ENCODE measurements around the gene MORF4L1.
"Not testable (repeated sequence)": the region's sequence is repeated elsewhere in the genome, so short reads cannot be mapped to it uniquely, and the experiment has no call there.

Gene MORF4L1, protein sequence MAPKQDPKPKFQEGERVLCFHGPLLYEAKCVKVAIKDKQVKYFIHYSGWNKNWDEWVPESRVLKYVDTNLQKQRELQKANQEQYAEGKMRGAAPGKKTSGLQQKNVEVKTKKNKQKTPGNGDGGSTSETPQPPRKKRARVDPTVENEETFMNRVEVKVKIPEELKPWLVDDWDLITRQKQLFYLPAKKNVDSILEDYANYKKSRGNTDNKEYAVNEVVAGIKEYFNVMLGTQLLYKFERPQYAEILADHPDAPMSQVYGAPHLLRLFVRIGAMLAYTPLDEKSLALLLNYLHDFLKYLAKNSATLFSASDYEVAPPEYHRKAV

DNA sequence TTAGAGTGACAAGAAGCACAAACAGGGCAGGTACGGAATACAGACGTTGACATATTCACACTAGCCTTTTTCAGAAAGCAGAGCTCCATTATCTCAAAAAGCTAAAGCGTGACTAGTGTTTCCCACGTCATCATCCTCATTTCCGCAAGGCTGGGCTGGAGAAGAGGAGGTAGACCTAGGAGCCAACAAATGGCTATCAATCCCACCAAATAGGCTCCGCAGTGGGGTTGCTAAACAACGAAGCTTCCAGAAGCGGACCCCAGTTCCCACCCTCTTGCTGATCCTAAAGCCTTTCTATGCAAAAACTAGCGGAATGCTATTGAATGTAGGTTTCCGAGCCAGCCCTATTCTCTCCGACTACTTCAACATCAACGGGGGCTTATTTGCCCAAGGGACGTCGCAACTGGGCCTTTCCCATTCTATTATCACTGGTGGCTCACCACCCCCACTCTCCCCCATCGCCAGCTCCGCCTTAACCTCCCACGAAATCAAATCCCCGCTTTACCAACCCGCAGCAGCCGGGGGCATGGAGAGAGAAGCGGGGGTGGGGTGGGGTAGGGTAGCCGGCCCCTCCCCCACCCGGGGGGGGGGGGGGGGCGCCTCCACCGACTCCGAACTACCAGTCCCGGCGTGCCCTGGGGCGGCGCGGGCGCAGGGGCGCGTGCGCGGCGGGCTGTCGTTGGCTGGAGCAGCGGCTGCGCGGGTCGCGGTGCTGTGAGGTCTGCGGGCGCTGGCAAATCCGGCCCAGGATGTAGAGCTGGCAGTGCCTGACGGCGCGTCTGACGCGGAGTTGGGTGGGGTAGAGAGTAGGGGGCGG, at the start of gene MORF4L1:
Gene MORF4L1, plus strand, starts transcription at position 736 of the 817 bp plus-strand sequence. CDS start 128 bp downstream, outside the sequence.
- DNase-seq, result peak; percentile 71

DNA sequence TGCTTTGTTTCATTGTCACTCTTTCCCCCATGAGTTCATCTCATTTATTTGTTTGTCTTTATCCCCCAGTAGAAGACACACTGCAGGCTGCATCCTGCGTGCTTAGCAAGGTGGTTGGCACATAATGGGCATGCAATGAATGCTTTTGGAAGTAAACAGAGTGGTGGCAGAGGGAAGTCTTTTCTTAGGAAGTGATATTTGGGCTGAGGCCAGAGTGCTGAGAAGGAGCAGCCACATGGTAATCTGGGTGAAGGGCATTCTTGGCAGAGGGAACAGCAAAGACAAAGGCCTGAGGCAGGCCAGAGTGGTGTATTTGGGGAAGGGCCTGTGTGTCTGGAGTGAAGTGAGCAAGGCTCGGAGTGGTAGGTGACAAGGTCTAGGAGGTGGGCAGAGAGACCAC, 43.8 kb upstream of the MORF4L1 start:
- DNase-seq, result no peak

DNA sequence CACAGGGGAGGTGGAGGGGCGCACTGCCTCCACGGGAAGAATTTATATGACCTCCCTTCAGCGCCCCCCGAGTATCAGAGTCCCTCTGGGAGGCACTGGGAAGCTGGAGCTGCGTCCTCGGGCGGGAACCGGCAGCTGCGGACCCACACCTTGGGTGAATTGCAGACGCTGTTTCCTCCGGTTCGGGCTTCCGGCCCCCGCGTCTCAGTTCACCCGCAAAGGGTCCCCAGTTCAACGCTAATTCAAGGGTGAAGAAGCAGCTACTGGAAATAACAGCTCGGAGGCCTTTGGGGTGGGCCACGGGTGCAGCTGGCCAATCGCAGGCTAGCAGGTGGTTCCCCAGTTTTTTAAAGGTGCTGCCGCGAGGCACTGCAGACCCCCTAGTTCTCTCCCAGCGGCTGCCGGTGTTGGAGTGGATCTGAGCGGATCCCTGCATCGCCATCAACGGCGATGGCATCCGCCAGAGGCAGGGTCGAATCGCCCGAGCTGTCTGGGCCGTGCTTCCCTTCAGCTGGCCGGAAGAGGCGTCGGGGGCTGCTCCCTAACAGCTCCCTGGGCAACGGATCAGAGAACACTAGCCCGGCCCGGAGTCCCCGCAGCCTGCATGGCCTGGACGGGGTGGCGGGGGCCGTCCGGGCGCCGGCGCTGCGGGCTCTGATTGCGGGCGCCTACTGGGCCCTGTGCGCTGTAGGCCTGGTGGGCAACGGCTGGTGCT, 42.0 kb upstream of the MORF4L1 start:
- no peak for DNase-seq

GRCh38 chr15:78831229-78832207, 41.2 kb upstream of the MORF4L1 start:
- DNase-seq, result no peak

- no peak for DNase-seq
These were observed 36.4 kb upstream of the MORF4L1 start for GRCh38 chr15:78836333-78836732.

DNA sequence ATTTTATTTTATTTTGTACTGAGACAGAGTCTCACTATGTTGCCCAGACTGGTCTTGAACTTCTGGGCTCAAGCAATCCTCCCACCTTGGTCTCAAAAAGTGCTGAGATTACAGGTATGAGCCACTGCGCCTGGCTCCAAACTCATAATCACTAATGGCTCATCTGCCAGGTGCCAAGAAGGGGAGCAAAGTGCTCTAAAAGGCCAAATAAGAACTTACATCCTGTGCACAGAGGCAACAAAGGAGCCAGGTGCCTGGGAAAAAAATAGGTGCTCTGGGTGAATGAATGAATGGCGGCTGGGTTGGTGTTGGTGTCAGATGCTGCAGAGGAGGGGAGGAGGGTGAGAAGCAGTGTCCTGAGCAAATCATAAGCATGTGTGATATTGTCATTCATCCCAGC, 35.6 kb upstream of the MORF4L1 start:
- no peak for DNase-seq

DNA sequence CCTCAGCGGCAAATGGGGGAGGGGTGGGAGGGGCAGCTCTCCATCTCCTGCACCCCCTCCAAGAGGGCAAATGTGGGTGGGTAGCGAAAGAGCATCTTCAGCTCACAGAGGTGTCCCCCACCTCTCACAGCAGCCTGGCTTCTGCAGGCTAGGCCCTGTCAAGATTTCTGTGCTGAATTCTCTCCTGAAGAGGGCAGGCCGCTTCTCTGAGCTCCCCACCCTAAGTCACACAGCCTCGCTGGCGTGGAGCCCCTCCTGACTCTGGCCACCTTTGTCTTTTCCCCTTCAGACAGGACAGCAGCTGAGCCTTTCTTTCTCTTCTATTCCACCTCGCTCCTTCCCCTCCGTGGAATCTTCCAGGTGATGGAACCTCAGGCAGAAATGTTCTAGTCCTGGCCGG, 35.1 kb upstream of the MORF4L1 start:
- DNase-seq, result no peak

- no peak for DNase-seq
These were observed 34.2 kb upstream of the MORF4L1 start for GRCh38 chr15:78838489-78838888.

DNA sequence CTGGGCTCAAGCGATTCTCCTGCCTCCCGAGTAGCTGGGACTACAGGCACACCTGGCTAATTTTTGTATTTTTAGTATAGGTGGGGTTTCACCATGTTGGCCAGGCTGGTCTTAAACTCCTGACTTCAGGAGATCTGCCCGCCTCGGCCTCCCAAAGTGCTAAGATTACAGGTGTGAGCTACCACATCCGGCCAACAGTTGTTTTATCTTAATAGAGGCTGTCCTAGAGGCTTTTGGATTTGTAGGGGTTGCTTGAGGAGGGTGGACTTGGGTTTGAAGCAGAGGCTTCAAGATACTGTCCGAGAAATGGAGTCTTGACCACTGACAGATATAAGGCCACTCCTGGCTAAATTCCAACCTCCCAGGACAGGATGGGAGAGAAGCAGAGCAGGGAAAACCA, 33.5 kb upstream of the MORF4L1 start:
- DNase-seq, result not testable (repeated sequence)

DNA sequence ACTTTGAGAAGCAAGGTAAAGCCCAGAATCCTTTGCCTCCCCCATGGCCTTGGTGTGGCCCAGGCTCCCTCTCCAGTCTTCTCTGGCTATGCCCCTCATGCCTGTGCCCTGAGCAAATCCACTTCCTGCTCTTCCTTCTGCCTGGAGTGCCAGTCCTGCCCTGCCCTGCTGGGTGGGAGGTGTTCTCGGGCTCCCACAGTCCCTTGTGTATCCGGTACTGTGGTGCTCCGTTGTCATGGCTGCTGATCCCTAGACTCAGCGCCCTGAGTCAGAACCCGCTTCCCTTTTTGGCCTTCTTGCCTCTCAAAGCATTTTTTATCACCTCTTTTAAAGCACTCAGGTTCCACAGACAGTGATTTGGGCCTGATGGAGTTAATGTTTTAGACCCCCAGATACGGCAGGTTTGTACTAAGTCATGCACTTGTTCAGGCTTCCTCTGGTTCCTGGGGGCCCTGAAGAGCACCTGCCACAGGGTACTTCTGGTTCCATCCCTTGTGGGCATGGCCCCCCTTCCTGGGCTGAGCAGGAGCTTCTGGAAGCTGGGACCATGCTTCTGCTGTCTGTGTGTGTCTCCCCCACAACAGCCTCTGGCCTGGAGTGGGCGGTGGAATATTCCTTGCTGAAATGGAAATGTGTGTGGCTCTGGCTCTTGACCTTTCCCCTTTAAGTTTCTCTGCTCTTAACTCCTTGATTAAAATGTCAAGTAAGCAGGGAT, 31.9 kb upstream of the MORF4L1 start:
- no peak for DNase-seq

DNA sequence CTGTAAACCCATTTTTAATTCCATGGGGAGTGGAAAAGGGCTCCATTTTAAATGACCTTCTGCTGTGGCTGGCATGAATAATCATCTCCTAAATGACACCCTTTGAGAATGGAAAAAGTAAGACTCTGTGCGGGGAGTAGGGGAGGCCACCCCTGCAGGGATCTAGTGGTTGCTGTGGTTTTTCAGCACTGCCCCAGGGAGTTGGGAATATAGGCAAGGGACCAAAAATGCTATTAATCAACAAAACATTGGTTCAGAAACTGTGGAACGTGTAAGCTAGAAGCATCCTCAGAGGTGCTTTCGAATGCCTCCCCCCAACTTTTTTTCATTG, 31.3 kb upstream of the MORF4L1 start:
- DNase-seq, result no peak

DNA sequence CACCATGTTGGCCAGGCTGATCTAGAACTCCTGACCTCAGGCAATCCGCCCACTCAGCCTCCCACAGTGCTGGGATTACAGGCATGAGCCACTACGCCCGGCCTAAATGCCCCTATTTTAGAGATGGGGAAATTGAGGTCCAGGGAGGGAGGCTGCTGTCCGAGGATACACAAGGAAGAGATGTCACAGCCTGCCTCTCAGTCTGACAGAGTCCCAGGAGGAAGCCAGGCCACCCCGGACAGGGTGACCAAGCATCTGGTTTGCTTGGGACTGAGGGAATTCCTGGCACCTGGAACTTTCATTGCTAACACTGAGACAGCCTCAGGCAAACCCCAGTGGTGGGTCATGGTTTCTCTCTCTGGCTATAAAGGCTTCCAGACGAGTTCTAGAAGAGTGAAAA, 30.8 kb upstream of the MORF4L1 start:
- no peak for DNase-seq

DNA sequence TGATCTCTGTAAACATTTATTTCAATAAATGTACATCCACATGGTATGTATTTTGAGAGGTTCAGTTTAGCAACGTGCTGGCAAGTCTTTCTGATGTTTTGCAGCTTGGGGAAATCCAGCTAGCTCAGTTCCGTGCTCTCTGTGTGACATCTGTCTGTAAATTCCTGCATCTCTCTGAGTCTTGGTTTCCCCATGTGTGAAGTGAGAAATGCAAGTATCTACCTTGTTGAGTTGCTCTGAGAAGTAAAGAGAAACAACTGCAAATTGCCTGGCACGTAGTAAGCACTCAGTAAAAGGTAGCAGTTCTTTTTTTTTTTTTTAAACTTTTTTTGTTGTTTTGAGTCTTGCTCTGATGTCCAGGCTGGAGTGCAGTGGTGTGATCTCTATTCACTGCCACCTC, 30.2 kb upstream of the MORF4L1 start:
- no peak for DNase-seq

DNA sequence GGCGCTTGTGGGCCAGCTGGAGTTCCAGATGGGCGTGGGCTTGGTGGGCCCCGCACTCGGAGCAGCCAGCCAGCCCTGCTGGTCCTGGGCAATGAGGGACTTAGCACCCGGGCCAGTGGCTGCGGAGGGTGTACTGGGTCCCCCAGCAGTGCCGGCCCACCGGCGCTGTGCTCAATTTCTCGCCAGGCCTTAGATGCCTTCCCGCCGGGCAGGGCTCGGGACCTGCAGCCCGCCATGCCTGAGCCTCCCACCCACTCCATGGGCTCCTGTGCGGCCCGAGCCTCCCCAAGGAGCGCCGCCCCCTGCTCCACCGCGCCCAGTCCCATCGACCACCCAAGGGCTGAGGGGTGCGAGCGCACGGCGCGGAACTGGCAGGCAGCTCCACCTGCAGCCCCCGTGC, 25.8 kb upstream of the MORF4L1 start:
- DNase-seq, result not testable (repeated sequence)

DNA sequence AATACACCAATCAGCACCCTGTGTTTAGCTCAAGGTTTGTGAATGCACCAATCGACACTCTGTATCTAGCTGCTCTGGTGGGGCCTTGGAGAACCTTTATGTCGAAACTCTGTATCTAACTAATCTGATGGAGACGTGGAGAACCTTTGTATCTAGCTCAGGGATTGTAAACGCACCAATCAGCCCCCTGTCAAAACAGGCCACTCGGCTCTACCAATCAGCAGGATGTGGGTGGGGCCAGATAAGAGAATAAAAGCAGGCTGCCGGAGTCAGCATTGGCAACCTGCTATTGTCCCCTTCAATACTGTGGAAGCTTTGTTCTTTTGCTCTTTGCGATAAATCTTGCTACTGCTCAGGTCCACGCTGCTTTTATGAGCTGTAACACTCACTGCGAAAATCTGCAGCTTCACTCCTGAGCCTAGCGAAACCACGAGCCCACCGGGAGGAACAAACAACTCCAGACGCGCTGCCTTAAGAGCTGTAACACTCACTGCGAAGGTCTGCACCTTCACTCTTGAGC, 25.2 kb upstream of the MORF4L1 start:
- DNase-seq, result not testable (repeated sequence)

DNA sequence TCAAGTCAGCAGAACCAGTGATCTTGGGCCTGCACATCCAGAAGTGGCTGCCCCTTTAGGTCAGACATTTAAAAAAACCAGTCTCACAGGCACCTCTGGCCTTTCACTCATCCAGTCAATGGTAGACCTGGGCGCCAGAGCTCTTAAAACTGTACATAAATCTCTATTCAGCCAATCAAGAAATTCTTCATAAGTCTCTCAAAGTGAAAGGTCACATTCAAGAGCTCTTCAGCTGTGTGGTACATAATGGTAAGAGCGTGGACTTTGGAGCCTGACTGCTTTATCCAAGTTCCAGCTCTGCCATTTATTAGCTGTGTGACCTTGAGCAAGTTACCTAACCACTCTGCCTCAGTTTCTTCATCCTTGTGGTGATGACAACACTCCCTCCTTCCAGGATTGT, 22.3 kb upstream of the MORF4L1 start:
- DNase-seq, result no peak

DNA sequence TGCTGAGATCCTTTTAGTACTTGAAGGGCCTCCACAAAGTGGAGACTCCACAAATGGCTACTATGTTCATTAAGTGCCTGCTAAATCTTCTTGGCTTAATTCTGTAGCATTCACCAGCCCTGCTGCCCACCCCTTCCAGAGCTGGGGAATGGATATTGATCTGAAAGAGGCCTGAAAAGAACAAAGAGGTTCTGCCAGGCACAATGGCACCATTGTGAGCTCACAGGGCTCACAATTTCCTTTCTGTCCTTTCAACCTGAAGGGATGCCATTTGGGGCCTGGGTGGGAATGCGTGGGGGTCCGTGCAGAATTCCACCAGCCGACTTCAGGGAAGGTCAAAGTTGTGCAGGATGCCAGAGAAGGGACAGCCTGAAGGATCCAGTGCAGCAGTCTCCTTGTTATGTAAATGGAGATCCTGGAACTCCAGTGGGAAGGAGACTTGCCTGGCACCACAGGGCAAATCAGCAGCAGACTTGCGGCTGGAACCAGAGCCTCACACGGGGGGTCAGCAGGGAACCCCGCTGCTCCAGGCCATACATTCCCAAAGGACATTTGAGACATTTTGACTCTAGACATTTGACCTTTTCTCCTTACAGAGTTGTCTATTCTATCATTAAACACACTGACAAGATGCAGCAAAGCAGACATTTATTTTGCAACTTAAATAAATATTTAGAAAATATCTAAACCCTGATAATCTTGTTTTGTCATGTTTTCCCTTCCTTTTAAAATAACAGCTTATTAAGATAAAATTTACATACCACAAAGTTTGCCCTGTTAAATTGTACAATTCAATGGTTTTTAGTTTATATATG, 21.5 kb upstream of the MORF4L1 start:
- DNase-seq, result no peak

DNA sequence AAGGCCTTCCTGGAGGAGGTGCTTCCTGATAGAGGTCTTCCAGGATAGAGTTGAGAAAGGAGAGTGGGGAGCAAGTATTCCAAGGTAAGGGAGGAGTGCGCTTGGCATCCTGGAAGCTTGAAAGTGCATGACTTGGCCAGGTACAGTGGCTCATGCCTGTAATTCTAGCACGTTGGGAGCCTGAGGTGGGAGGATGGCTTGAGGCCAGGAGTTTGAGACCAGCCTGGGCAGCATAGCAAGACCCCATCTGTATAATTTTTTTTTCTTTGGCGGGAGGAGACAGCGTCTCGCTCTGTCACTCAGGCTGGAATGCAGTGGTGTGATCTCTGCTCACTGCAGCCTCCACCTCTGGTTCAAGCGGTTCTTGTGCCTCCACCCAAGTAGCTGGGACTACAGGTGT, 19.2 kb upstream of the MORF4L1 start:
- no peak for DNase-seq

DNA sequence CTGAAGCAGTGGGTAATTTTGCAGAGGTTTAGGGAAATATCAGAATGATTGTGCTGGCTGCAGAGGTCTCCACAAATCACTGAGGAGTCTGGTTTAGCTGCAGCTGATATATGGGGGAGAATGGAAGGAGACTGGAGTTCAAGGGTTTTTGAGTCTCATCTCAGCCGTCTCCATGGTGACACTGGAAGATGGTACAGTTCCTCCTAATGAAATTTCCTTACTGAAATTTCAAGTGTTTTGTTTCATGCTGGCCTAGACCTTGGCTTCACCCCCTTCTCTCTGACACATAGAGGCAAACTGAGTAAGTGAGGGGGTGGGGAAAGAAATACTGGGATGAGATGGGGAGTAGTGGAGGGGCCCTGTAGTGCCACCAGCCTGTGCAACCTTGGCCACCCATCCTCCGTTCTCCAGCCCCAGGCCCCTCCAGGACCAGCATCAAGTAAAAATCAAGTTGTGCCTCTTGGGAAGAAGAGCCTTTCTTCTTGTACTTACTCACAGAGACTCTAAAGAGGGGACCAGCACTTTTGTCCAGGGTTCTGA, 17.8 kb upstream of the MORF4L1 start:
- no peak for DNase-seq

GRCh38 chr15:78855746-78856145, 16.9 kb upstream of the MORF4L1 start:
- DNase-seq, result no peak

Data from NCI-H1105 treated with DMSO at 0.1 percent for 48 hours (cell line).